ENCODE results near the gene TP53AIP1.

DNA sequence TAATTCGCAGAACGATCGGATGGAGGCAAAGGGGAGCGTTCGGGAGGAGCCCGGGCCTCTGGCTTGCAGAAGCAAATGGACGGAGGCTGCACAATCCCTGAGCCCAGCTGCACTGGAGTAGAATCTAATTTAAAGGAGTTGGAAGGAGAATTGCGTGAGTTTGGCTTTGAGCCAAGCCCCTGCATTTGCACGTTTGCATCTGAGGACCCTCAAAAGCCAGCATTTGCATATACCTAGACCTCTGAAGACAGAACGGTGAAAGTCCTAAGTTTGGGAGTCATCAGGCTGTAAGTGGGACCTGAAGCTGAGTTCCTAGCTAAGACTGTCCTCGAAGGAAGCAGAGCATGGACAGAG is 15.6 kb downstream of the TP53AIP1 start:
- no peak for TF ChIP-seq GATA2 (IDR thresholded peaks at IDR 0.05; ENCODE audit: low read depth, low read length)
- TF ChIP-seq GATA3 (IDR thresholded peaks at IDR 0.05; ENCODE audit: low read depth, low read length) = no peak

All from SH-SY5Y (cell line).